ENCODE results near the gene LSS.
"Not testable (repeated sequence)": the region's sequence is repeated elsewhere in the genome, so short reads cannot be mapped to it uniquely, and the experiment has no call there.

LSS gene

DNA sequence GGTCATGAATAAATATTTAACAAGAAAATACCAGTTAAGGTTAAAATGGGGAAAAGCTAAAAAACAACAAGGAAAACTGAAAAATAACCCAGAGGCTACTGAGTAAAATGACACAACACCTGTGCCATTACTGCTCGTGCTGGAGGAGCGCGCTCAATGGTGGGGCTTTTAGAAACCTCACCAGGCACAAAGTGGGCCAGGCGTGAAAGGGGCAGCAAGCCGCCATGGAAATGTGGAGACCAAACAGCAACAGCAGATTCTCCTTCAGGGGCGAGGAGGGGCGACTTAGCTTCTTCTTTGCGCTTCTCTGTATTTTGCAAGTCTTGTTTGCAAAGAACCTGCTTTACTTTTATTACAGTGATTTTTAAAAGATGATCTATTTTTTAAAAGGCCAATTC is 25.4 kb downstream of the LSS start:
- no peak for DNase-seq

GRCh38 chr21:46202592-46203202 is 25.9 kb downstream of the LSS start:
- no peak for DNase-seq

GRCh38 chr21:46200877-46201803 is 27.4 kb downstream of the LSS start:
- not testable (repeated sequence) for DNase-seq

DNA sequence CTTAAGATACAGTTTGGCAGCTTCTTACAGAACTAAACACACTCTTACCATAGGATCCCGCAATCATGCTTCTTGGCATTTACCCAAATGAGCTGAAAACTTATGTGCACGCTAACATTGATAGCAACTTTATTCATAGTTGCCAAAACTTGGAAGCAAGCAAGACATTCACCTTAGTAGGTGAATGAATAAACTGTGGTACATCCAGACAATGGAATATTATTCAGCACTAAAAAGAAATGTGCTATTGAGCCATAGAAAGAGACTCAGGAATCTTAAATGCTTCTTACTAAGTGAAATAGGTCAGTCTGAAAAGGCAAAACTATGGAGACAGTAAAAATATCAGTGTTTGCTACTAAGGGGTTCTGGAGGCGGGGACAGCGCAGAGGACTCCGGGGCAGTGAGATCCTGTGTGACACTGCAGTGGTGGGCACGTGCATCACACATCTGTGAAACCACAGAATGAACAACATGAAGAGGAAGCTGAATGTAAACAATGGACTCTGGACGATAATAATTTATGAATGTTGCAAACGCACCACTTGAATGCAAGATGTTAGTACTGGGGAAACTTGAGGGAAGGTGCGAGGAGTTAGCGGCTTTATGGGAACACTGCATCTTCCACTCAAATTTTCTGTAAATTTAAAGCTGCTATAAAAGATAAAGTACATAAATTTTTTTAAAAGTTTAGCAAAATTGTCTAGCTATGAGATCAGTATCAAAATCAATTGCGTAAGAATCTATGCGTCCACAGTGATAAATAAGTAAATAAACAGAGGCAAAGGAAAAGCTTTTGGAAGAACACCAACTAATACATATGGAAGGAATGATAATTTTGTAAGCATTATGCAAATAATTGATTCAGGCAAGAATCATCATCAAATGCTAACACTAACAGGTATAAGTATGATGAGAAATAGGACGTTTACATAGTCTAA is 28.9 kb downstream of the LSS start:
- DNase-seq = no peak

DNA sequence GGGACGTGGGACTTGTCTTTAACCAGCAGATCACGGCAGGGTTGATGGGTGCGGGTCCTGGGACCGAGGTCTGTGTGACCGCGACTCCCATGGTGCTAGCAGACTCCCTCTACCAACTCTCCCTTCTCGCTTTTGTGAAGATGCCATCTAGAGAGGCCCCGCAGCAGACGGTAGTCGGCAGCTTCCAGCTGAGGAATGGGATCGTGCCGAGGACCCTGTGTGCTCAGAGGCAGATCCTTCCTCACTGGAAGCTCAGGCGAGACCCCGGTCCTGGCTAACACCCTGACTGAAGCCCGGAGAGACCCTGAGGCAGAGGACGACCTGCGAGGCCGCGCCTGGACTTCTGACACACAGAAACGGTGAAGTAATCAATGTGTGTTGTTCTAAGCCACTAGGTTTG is 31.8 kb downstream of the LSS start:
- DNase-seq = no peak

DNA sequence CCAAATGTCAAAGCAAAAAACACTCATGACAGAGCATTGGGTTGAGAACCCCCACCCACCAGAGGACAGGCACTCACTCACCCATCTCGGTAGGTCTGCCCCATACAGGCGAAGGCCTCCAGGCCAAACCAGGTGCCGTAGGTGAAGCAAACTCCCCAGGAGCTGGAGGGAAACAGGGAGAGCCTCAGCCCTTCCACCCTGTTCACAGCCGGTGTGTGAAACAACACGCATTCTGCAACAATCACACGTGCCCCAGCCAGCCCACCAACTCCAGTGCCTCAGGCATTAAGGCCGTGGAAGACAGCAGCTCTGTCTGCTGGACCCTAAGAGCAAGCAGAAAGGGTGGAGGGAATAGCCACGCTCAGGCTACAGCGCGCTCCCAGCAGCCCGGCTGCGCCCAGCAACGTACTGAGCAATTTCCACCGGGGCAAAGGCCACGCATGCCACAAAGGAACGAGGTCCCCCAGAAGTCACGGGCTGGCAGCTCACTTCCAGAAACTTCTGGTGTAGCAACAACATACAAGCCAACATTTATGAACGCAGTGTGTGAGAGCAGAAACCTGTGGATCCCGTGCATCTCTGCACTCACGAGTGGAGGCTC is 32.9 kb downstream of the LSS start:
- DNase-seq = no peak

- no peak for DNase-seq
These were observed 33.9 kb downstream of the LSS start for GRCh38 chr21:46194374-46195334.

GRCh38 chr21:46193829-46194373 is 34.7 kb downstream of the LSS start:
- DNase-seq = no peak

DNA sequence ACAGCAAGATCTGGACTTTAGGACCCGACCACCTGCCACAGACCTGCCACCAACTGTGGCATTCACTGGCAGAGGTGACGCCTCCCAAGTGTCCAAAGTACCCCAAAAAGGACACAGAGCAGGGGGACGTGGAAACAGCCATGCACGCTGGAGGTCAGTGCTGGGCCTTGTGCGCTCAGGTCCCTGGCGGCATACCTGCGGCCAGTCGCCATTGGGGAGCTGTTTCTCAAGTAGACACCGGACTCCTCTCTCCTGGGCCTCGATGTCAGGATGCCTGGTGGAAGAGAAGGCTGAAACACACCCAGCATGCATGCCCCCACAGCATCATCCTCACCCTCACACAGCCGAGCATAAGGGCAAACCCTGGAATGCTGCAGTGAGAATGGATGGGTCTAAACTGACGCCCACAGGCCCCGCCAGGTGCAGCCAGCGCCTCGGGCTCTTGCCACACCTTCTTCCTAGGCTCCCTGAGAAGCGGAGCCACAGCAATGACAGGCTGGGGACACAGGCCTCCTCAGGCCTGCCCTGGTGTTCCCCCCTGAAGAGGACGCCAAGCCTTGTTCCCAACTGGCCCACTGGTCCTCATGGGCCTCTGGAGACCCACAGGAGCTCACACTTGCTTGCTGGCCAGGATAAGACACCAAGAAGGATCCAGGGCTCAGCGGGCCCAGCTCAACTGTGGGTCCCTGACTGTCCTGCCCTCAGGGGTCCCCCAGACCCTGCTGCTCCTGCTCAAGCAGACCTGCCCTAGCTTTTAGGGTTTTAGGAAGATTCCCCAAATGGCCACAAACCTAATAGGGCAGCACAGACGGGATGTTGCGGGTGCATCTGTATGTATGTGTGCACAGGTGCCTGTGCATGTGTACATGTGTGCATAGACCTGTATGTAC is 36.6 kb downstream of the LSS start:
- no peak for DNase-seq

GRCh38 chr21:46191257-46191685 is 37.3 kb downstream of the LSS start:
- DNase-seq = no peak

GRCh38 chr21:46190491-46191131 is 38.0 kb downstream of the LSS start:
- no peak for DNase-seq

- DNase-seq = no peak
These were observed 38.5 kb downstream of the LSS start for GRCh38 chr21:46189959-46190490.

GRCh38 chr21:46189213-46189958 is 39.2 kb downstream of the LSS start:
- DNase-seq = no peak

DNA sequence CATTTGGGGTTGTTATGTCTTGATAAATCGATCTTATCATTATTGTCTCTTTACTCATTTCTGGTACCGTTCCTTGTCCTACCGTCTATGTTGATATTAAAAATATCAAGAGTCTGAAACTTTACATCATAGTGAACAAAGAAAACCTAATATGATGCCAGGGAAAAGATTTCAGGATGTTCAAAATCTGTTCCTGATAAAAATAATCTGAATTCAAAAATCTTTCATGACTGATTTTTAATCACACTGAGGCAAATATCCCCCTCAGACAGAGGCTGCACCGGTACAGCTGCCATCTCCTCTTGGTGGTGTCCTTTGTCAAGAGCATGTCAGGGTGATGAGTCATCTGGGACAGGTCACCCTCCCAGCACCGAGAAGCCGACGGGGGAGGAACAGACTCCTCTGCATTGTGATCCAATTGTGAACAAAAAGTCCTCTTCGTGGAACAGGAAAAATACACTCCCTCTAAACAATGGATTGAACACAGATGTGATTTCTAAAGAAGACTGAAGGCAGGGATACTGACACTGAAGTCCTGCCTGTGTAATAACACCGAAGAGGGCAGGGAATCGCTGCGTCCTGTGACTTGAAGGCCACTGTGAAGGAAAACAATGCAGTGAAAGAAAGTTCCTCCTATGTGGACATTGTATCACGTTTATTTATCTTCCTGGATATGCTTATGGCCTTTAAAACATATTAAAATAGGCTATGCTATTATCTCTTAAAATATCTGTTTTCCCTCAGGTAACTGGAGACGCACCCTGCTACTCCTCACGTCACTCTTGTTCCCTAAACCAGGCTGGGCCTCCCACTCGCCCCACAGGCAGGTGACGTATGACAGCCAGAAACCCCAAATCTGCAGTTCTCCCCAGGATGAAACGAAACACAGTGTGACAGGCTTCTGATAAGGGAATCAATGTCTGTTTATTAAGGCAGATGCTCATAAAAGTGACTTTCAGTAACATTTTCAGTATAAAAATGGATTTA is 40.1 kb downstream of the LSS start:
- no peak for DNase-seq

- no peak for DNase-seq
These were observed 40.8 kb downstream of the LSS start for GRCh38 chr21:46187814-46188213.

DNA sequence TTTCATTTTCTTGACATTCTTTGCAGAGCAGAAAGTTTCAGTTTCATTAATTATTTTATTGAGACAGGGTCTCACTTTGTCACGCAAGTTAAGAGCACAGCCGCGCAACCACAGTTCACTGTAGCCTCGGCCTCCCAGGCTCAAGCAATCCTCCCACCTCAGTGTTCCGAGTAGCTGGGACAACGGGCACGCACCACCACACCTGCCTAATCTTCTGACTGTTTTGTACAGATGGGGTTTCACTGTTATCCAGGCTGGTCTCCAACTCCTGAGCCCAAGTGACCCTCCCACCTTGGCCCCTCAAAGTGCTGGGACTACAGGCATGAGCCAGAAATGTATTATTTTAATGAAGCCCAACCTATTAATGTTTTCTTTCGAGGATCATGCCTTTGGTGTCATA is 41.3 kb downstream of the LSS start:
- DNase-seq = no peak

- no peak for DNase-seq
These were observed 42.9 kb downstream of the LSS start for GRCh38 chr21:46185716-46186115.
